Peyer's patch (tissue), 4 donors: ENCODE data around the gene ELOVL6.

Source experiments
- CTCF ChIP-seq, 6 experiments: fragments of 450-650 bp in 4 of 6; fragments of 200-600 bp in 2 of 6; sonication (generic) in 1 of 6; IDR thresholded peaks; one replicate each; pipeline ENCODE4 v1.5.1; 2017 to 2019; ENCODE audit warnings: antibody characterized with exemption in 6 of 6, mild to moderate bottlenecking in 3 of 6, moderate library complexity in 1 of 6
- POLR2A ChIP-seq, 2 donors: fragments of 450-650 bp; IDR thresholded peaks; one replicate each; pipeline ENCODE4 v1.5.1; 2017; ENCODE audit warnings: antibody characterized with exemption in 2 of 2, mild to moderate bottlenecking in 2 of 2, moderate library complexity in 2 of 2

GRCh38 chr4:110195561-110196205, 2.7 kb downstream of the ELOVL6 start:
- TF ChIP-seq CTCF (IDR thresholded peaks at IDR 0.05), result no peak
- no peak for TF ChIP-seq POLR2A (IDR thresholded peaks at IDR 0.05)
